Adipocyte (in vitro differentiated cells): ENCODE results near the gene FAM3D.

Experiments
- DNase-seq: peaks from one replicate; pipeline ENCODE4 v3.0.0-alpha.2; 2015; ENCODE audit warnings: low read depth
- H3K27me3 ChIP-seq: replicated peaks from 2 replicates; pipeline ENCODE4 v1.7.0; 2013; ENCODE audit warnings: mild to moderate bottlenecking, low read length, moderate library complexity; ENCODE audit not compliant: control insufficient read depth, insufficient read depth
- H3K36me3 ChIP-seq: 2 replicates; pipeline ENCODE4 v1.7.0; 2013; ENCODE audit warnings: low read length, mild to moderate bottlenecking, moderate library complexity; ENCODE audit not compliant: control insufficient read depth, insufficient read depth, severe bottlenecking
- H3K4me1 ChIP-seq: 2 replicates; pipeline ENCODE4 v1.7.0; 2013; ENCODE audit warnings: mild to moderate bottlenecking, low read length, moderate library complexity; ENCODE audit not compliant: control insufficient read depth, insufficient read depth
- H3K4me3 ChIP-seq: 2 replicates; pipeline ENCODE4 v1.7.0; 2013; ENCODE audit warnings: mild to moderate bottlenecking, low read length, moderate library complexity
- H3K9ac ChIP-seq: 2 replicates; pipeline ENCODE4 v1.7.0; 2013; ENCODE audit warnings: mild to moderate bottlenecking, low read length, moderate library complexity
- H3K9me3 ChIP-seq: 2 replicates; pipeline ENCODE4 v1.7.0; 2013; ENCODE audit warnings: mild to moderate bottlenecking, low read length, moderate library complexity; ENCODE audit not compliant: control insufficient read depth

Gene FAM3D

DNA sequence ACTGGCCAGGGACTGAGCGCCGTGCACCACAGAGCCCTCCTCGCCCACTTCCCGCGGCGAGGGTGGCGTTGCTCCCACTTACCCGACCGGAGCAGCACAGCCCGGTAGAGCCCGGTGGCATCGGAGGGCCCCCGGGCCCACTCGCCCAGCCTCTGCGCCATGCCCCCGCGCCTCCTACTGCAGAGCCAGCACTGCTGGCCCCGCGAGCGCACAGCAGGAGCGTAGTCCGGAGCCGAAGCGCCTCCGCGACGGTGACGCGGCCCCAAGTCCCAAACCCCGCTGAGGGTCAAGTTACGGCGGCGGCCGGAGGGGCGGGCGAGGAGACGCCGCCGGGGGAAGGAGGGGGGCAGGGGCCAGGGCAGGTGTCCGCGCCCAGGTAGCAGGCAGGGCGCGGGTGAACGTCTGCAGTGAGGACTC lies 79.8 kb downstream of the FAM3D start:
- Histone ChIP-seq H3K4me3 (no peak overlapping the region), H3K9ac (no peak overlapping the region), H3K27me3 (no peaks in the 10 kb centered on the region), H3K36me3 (no peaks in the 10 kb centered on the region), H3K9me3 (no peaks in the 10 kb centered on the region), H3K4me1 (peaks cover 15% of the 10 kb centered on the region)
- no peak for DNase-seq

DNA sequence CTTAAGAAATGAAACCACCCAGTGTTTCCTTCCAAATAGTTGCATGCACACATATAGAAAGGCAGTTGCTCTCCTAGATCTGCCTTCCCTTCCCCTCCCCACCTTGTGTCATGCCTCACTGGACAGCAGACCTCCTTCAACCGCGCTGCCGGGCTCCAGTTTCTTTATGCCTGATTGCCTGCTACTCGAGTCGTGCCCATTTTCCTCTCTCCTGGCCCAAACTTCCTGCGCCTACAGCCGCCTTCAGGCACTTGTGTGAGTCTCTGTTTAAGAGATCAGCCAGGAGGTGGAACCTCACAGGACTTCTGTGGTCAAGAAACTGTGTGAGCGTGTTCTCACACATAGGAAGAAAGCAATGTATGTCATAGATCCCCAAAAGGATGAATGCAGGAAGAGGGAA lies 80.6 kb downstream of the FAM3D start:
- Histone ChIP-seq H3K4me3 (peak overlapping the region; percentile 87), H3K4me1 (peaks cover 15% of the 10 kb centered on the region), H3K27me3 (no peaks in the 10 kb centered on the region), H3K9ac (peak overlapping the region; percentile 88), H3K9me3 (no peaks in the 10 kb centered on the region), H3K36me3 (no peaks in the 10 kb centered on the region)
- no peak for DNase-seq

DNA sequence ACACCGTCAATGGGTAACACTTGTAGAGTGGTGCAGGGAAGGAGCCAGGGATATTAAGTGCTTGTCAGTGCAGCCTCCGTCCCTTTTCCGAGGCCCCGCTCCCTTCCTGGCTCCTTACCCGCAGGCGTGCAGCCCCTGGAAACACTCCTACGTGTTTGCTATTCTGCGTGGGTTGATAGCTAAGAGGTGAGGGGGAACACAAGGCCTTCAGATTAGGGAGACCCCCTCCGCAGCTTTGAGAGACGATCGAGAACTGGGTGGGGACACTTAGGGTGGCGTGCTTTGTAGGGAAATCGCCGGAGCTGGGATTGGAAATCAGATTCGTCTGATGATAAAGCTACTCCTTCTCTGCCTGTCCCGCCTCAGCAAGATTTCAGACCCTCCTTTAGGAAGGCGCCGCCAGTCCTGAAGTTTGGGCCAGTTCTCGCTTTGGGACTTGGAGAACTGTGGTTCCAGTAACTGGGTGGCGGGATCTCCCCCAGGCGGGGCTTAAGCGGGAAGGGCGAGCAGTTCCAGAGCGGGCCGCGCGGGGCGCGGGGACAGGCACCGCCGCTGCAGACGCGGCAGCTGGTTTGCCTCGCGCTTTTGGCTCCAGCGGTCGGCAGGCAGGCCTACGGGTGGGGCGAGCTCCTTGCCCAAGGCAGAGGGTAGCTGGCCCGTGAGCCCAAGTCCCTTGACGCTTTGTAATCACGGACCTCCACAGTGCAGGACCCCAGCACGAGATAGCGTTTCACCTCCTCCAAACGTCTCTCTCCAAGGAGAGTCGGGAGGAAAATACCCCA lies 81.4 kb downstream of the FAM3D start:
- peaks cover 15% of the 10 kb centered on the region for H3K4me1 ChIP-seq
- H3K27me3 ChIP-seq = no peaks in the 10 kb centered on the region
- no peaks in the 10 kb centered on the region for H3K36me3 ChIP-seq
- H3K4me3 ChIP-seq = peak overlapping the region; percentile 87
- H3K9me3 ChIP-seq = no peaks in the 10 kb centered on the region
- DNase-seq = peak; percentile 91
- H3K9ac ChIP-seq = peak overlapping the region; percentile 88

DNA sequence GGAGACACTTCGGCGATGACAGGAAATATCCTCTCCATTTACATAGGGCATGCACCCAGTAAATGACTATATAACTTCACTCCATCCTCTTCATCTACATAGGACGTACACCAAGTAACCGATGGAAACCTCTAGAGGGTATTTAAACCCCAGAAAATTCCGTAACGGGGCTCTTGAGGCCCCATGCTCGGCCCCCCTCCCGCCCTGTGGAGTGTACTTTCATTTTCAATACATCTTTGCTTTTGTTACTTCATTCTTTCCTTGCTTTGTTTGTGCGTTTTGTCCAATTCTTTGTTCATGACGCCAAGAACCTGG lies 81.9 kb downstream of the FAM3D start:
- Histone ChIP-seq H3K9ac (peak overlapping the region; percentile 88), H3K27me3 (no peaks in the 10 kb centered on the region), H3K36me3 (no peaks in the 10 kb centered on the region), H3K4me1 (peaks cover 15% of the 10 kb centered on the region), H3K4me3 (peak overlapping the region; percentile 87), H3K9me3 (no peaks in the 10 kb centered on the region)
- no peak for DNase-seq
